ENCODE data around the gene COPB1. TPM values are rescaled to one million over a fixed set of nuclear protein-coding genes. Genes with fewer than 3 reads are reported as not detected.

Gene COPB1
- total RNA-seq, 1 experiment from 2014 or later, result 94.8 TPM

- no peak overlapping the region for H3K4me3 ChIP-seq (ENCODE audit: low read length)
- ATAC-seq, result no peak
- no peak for TF ChIP-seq EZH2phosphoT487 (IDR thresholded peaks at IDR 0.05; ENCODE audit: borderline replicate concordance, low read length)
- no peak for TF ChIP-seq EZH2 (IDR thresholded peaks at IDR 0.05; ENCODE audit: low read length, unreplicated experiment)
- TF ChIP-seq, protein P1, sequence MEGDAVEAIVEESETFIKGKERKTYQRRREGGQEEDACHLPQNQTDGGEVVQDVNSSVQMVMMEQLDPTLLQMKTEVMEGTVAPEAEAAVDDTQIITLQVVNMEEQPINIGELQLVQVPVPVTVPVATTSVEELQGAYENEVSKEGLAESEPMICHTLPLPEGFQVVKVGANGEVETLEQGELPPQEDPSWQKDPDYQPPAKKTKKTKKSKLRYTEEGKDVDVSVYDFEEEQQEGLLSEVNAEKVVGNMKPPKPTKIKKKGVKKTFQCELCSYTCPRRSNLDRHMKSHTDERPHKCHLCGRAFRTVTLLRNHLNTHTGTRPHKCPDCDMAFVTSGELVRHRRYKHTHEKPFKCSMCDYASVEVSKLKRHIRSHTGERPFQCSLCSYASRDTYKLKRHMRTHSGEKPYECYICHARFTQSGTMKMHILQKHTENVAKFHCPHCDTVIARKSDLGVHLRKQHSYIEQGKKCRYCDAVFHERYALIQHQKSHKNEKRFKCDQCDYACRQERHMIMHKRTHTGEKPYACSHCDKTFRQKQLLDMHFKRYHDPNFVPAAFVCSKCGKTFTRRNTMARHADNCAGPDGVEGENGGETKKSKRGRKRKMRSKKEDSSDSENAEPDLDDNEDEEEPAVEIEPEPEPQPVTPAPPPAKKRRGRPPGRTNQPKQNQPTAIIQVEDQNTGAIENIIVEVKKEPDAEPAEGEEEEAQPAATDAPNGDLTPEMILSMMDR (conservative IDR thresholded peaks at IDR 0.05; ENCODE audit: low read depth, low read length), result no peak
- no peaks in the 10 kb centered on the region for H4K20me1 ChIP-seq (ENCODE audit: low read length)
- no peaks in the 10 kb centered on the region for H3K27me3 ChIP-seq (ENCODE audit: low read length)
- H3K9me2 ChIP-seq (replicated peaks; ENCODE audit: low read length), result no peaks in the 10 kb centered on the region
- H3K36me3 ChIP-seq (ENCODE audit: low read depth, low read length), result no peaks in the 10 kb centered on the region
- no peak overlapping the region for H3K27ac ChIP-seq (ENCODE audit: low read length)
- no peaks in the 10 kb centered on the region for H3K9me3 ChIP-seq (ENCODE audit: low read length)
- H3K79me2 ChIP-seq (ENCODE audit: low read length), result no peaks in the 10 kb centered on the region
- intact Hi-C loops (cut with micrococcal nuclease), result no loop called here
- ChIA-PET POLR2A (ENCODE audit: unreplicated experiment) (no interaction called here), CTCF (interaction anchor here (1.5 to 1.7 kb wide), 2 partner anchors 109 to 117 kb away, joined by 22 to 40 read pairs; no protein-coding TSS in a partner anchor)
- peaks cover 31% of the 10 kb centered on the region for H3K4me1 ChIP-seq (ENCODE audit: insufficient read depth, low read length)
- no peak overlapping the region for H3K4me2 ChIP-seq (ENCODE audit: low read length)
- no peaks in the 10 kb centered on the region for H3F3A ChIP-seq (ENCODE audit: low read length, unreplicated experiment)
- H3K9ac ChIP-seq (ENCODE audit: low read length), result no peak overlapping the region
- DNase-seq, result no peak
- BruUV-seq (replicated peaks), result no TSS peak
- H2AFZ ChIP-seq (ENCODE audit: low read length), result no peak overlapping the region
These were observed 81.8 kb downstream of the COPB1 start for GRCh38 chr11:14417617-14418374.

GRCh38 chr11:14417186-14417585 is 82.4 kb downstream of the COPB1 start:
- Histone ChIP-seq H3K79me2 (ENCODE audit: low read length) (no peaks in the 10 kb centered on the region), H3F3A (ENCODE audit: low read length, unreplicated experiment) (no peaks in the 10 kb centered on the region), H3K9ac (ENCODE audit: low read length) (no peak overlapping the region), H3K4me1 (ENCODE audit: insufficient read depth, low read length) (peaks cover 33% of the 10 kb centered on the region), H3K27ac (ENCODE audit: low read length) (no peak overlapping the region), H3K4me2 (ENCODE audit: low read length) (no peak overlapping the region), H4K20me1 (ENCODE audit: low read length) (no peaks in the 10 kb centered on the region), H3K27me3 (ENCODE audit: low read length) (no peaks in the 10 kb centered on the region), H3K36me3 (ENCODE audit: low read depth, low read length) (no peaks in the 10 kb centered on the region), H3K9me2 (replicated peaks; ENCODE audit: low read length) (no peaks in the 10 kb centered on the region), H3K4me3 (ENCODE audit: low read length) (no peak overlapping the region), H2AFZ (ENCODE audit: low read length) (no peak overlapping the region), H3K9me3 (ENCODE audit: low read length) (no peaks in the 10 kb centered on the region)
- no TSS peak for BruUV-seq (replicated peaks)
- POLR2A ChIA-PET (ENCODE audit: unreplicated experiment), result no interaction called here
- intact Hi-C loops (cut with micrococcal nuclease), result no loop called here
- no peak for ATAC-seq
- CTCF ChIA-PET, result interaction anchor here (0.6 to 0.7 kb wide), 2 partner anchors 38 to 88 kb away, joined by 3 to 4 read pairs; no protein-coding TSS in a partner anchor
- TF ChIP-seq, protein P1 (conservative IDR thresholded peaks at IDR 0.05; ENCODE audit: low read depth, low read length), result no peak
- TF ChIP-seq EZH2phosphoT487 (IDR thresholded peaks at IDR 0.05; ENCODE audit: borderline replicate concordance, low read length) (no peak), EZH2 (IDR thresholded peaks at IDR 0.05; ENCODE audit: low read length, unreplicated experiment) (no peak)
- DNase-seq, result no peak
